GM19463 (cell line): ENCODE results near the gene UNCX.

Experiments used
- ATAC-seq: cut with Tn5 transposase; IDR thresholded peaks from one replicate; pipeline ENCODE4 v1.9.1; 2021; ENCODE audit warnings: mild to moderate bottlenecking, moderate library complexity; ENCODE audit not compliant: unreplicated experiment

Gene UNCX

GRCh38 chr7:1214516-1214915, 18.2 kb upstream of the UNCX start:
- no peak for ATAC-seq

DNA sequence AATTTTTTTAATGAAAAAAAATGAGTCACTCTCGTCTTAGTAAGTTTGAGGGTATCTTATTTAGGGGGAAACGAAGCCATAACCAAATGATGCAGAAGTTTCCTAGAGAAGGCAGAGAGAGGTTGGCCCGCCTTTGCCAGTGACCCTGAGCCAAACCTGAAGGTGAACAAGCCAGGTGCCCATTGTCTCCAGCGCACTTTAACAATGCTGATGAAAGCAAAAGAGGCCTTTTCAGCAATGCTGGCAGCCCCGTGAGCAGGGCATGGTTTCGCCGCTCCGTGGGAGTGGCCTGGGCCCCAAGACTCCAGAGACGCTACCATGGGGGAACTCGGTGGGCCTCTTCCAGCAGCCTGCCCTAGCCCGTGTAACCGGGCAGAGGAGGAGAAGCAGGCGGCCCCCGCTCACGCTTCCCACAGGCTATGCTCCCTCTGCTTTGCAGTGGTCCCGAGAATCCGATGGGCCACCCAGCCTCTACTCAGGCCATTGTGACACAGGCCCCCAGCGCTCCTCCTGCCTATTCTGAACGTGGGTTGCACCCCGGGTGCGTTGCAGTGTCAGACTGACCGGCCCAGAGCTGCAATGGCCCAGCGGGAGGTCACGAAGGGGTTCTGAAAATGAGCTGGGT, 14.0 kb upstream of the UNCX start:
- no peak for ATAC-seq

GRCh38 chr7:1219498-1219897, 13.2 kb upstream of the UNCX start:
- no peak for ATAC-seq

DNA sequence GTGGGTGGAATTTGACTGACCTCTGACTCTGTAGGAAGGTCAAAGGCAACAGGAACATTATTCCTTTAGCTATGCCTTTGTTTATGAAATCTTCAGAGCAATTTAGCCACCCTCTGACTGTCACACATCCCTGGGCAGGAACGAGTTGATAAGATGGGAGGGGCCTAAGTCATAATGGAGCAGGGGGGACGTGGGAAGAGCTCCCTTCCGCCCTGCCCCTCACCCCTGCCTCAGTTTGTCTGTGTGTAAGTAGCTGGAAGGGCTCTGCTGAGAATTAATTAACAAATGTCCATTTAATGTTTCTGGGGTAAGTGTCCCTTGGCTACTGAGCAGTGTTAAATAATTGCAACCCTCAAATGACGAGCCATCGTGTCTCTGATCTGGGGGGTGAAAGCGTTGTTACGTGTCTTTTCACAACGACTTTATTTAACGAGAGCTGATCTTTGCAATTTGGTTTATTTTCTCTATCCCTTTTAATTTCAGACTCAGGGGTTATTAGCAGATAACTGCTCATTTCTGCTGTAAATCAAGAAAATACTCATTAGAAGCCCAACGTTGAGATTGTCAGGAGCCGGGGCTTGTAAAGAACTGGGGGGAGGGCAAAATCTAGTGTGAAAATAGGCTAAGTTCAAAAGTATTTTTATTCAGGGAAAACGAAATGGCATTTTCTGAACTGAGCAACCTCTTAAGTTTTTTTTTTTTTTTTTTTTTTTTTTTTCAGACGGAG, 12.5 kb upstream of the UNCX start:
- no peak for ATAC-seq

GRCh38 chr7:1220977-1221745, 11.5 kb upstream of the UNCX start:
- no peak for ATAC-seq

- no peak for ATAC-seq
These were observed 9.3 kb upstream of the UNCX start for GRCh38 chr7:1223196-1223981.

- no peak for ATAC-seq
These were observed 8.5 kb upstream of the UNCX start for GRCh38 chr7:1224086-1224716.

DNA sequence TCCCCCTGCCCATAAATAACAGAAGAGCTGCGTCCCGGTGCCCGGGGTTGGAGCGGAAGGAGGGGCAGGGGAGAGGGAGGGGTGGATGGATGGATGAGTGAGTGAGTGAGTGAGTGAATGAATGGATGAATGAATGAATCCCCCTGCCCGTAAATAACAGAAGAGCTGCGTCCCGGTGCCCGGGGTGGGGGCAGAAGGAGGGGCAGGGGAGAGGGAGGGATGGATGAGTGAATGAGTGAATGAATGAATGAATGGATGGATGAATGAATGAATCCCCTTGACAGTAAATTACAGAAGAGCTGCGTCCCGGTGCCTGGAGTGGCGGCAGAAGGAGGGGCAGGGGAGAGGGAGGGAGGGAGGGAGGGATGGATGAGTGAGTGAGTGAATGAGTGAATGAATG, 7.6 kb upstream of the UNCX start:
- ATAC-seq: no peak

DNA sequence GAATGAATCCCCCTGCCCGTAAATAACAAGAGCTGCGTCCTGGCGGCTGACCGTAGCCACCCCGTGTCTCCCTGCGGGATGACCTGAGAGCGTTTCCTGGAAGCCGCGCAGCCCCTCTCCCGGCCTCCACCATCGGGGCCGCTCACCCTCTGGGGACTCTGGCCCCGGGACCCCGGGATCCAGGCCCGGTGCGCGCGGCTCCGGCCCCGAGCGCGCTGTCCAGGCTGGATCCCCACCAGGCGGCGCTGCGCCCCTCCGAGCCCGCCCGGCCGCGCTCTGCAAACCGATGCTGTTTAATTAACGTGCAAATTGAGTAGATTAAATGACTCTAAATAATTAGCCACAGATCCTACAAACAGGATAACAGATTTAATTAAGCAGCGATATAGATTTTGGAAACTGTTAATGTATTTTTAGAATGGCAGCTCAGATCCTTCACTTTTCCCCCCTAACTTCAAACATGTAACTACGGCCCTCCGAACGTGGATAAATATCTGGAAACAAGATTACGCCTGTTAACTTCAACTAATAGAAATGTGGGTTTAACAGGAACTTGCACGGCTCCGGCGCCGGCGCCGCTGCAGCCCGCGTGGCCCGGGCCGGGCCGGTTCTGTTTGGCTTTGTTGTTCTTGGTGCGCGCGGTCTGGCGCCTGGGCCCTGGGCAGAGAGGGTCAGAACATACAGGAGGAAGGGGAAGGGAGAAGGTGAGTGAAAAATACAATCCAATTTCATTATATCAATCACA, 7.1 kb upstream of the UNCX start:
- no peak for ATAC-seq

GRCh38 chr7:1226186-1226901, 6.3 kb upstream of the UNCX start:
- no peak for ATAC-seq

- no peak for ATAC-seq
These were observed 5.4 kb upstream of the UNCX start for GRCh38 chr7:1227071-1227804.

GRCh38 chr7:1227814-1228544, 4.7 kb upstream of the UNCX start:
- ATAC-seq: no peak

DNA sequence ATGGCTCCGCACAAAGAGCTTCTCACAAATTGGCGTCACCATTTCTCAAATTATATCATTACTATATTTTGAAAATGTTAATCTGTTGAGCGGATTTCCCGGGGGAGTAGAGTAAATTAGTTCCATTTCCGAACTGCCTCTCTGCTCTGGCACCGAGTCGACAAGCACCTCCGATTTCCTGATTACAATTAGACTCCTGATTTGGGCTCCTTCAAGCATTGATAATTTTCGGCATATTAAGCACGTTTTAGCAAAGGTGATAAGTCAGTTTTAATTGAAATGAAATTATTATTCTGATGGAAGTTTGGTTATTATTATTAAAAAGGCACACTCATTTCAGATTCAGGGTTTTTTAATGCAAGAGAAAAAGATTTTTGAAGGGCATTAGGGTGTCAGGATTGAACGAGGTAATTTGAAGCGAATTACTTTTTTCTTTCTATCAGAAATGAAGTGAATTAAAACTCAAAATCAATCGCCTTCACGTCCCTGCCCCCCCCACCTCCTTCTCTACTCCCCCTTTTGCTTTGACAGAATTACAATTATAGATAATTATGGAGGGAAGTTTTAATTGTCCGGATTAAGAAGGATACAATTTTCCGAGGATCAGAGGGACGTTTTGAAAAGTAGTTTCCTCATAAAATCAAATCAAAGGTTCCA, 4.0 kb upstream of the UNCX start:
- ATAC-seq: no peak

GRCh38 chr7:1229202-1229947, 3.3 kb upstream of the UNCX start:
- no peak for ATAC-seq

DNA sequence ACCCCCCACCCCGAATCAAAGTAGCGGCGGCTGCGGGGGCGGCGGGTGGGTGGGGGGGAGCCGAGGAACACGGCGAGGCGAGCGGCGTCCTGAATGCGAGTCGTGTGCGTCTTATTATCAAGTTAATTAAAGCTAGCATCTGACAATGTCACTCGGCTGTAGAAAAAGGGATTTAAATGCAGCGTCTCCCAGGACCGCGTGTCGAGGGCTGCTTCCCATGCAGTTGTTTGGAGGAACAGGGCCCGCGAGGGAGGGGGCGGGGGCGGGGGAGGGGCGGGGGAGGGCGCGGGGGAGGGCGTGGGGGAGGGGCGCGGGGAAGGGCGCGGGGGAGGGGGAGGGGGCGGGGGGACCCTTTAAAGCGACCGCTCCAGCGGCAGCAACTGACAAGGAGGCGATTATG, 2.7 kb upstream of the UNCX start:
- ATAC-seq: no peak

DNA sequence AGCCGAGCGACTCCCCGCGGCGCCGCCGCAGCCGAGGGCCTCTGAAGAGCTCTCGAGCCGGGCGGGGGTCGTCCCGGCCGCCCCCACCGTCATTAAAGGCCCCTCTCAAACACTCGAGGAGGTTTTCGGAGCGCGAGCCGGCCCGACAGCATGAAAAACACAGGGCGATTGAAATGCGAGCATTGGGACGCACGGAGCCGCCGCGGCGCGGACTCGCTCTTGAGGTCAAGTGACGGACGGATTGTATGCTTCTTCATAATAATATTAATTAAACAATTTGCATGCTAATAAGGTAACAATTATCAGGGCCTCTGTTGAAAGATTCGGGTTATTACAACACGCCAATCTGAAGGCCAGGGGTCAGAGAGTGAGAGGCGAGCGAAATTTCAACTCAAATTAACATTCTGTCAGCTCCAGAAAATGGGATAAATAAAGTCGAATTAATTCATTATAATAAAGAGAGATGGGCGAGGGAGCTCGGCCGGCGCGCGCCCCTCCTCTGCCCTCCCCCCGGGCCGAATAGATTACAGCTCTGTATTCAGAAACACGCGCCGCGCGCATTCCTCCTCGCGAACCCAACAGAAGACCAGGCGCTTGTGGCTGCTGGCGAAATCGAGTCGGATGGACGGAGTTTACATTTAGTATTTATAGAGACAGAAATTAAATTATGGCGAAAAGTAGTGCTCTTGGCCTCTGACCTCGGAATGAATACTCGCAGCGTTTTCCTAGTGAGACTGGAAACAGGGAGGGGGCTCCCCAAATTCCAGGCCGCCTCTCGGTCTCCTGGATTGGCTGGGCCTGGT, 2.1 kb upstream of the UNCX start:
- no peak for ATAC-seq
